HG03520 (cell line): ENCODE results near the gene NUPR1.
"Not testable (repeated sequence)": the region's sequence is repeated elsewhere in the genome, so short reads cannot be mapped to it uniquely, and the experiment has no call there.

Source experiments
- ATAC-seq: cut with Tn5 transposase; IDR thresholded peaks from one replicate; pipeline ENCODE4 v1.9.1; 2021; ENCODE audit warnings: mild to moderate bottlenecking, moderate library complexity; ENCODE audit not compliant: unreplicated experiment

Gene NUPR1

DNA sequence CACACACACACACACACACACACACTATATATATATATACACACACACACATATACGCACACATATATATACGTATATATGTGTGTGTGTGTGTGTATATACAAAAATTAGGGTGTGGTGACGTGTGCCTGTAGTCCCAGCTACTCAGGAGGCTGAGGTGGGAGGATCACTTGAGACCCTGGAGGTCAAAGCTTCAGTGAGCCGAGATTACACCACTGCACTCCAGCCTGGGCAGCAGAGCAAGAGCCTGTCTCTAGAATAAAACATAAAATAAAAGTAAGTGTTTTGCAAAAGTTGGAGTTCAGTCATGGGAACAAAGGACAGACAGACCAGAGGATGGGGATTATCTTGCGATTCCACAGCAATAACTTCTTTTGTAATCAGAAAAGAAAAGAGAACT is 10.8 kb downstream of the NUPR1 start:
- no peak for ATAC-seq

- ATAC-seq = not testable (repeated sequence)
Measured at GRCh38 chr16:28527100-28527785, 11.5 kb downstream of the NUPR1 start.

DNA sequence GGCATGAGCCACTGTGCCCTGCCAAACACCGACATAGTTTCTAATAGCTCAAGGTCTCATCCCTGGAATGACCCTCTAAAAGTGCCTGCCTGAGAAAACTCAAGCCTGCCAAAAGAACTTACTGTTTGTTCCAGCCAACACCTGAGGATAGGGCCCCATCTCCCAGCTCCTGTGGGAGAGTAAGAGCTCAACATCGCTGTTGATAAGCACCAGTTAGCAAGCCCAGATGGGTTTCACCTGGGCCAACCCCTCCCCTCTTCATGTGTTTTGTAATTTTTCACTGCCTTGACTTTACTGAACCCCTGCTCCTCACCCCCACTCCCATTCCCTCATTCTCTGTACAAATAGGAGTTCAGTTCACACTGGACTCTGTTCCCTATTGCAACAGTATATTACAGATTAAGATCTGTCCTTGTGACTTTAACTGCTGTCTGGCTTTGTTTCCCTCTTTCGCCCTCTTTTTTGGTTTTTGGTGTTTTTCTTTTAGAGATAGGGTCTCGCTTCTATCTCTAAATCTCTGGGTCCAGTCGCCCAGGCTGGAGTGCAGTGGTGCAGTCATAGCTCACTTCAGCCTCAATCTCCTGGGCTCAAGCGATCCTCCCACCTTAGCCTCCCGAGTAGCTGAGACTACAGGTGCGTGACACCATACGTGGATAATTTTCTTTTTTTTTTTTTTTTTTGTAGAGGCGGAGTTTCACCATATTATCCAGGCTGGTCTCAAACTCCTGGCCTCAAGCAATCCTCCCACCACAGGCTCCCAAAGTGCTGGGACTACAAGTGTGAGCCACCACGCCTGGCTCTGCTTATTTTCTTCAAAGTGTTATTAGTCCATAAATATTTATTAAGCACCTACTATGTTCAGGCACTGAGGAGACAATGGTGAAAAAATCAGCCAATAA is 12.3 kb downstream of the NUPR1 start:
- no peak for ATAC-seq

DNA sequence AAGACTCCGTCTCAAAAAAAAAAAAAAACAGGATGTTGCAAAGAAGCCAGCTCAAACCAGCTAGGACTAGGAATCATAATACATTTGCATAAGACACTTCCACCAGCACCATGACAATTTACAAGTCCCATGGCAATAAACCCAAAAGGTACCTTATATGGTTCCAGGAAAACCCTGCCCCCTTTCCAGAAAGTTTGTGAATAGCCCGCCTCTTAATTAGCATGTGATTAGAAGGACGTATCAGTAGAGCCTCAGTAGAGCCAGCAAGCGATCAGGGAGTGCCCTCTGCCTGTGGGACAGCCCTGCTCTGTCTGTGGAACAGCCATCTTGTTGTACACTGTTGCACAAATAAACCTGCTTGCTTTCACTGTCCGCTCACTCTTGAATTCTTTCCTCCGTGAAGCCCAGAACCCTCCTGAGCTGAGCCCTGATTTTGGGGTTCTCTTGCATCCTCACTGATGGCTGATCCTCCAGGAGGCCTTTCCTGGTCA is 14.0 kb downstream of the NUPR1 start:
- ATAC-seq = no peak

GRCh38 chr16:28522792-28523191 is 16.0 kb downstream of the NUPR1 start:
- no peak for ATAC-seq

DNA sequence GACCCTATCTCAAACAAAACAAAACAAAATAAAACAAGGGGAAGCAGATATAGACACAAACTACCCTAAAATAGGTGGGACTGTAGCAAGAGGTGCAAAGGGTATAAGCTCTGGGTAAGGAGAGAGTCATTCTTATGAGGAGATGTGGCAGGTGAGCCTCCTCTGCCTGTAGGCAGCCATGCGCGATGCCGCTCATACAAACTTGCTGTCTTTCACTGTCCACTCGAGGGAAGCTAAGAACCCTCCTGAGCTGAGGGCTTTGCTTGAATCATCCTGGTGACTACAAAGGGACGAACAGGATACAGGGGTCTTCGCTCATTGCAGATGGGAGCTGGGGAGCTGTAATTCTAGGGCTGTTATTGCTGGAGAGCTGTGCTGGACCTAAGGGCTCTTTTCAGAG is 17.3 kb downstream of the NUPR1 start:
- no peak for ATAC-seq

GRCh38 chr16:28520672-28521071 is 18.1 kb downstream of the NUPR1 start:
- no peak for ATAC-seq

DNA sequence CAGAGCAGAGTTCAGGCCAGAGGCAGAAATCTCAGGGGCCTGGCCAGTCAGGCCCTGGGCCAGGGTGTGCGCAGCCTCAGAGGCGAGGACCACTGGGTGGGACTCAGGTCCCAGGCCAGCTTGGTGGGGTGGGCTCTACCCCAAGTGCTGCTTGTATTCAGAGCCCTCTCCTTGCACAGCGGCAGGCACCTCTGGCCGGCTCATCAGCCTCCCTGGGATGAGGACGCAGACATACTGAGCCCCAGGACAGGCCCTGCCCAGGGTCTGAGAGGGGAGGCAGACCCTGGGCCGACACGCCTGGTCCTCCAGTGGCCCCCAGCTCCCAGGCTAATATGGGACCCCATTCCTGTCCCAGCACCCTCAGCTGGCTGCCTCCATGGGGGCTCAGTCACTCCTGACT is 24.5 kb downstream of the NUPR1 start:
- ATAC-seq = no peak

DNA sequence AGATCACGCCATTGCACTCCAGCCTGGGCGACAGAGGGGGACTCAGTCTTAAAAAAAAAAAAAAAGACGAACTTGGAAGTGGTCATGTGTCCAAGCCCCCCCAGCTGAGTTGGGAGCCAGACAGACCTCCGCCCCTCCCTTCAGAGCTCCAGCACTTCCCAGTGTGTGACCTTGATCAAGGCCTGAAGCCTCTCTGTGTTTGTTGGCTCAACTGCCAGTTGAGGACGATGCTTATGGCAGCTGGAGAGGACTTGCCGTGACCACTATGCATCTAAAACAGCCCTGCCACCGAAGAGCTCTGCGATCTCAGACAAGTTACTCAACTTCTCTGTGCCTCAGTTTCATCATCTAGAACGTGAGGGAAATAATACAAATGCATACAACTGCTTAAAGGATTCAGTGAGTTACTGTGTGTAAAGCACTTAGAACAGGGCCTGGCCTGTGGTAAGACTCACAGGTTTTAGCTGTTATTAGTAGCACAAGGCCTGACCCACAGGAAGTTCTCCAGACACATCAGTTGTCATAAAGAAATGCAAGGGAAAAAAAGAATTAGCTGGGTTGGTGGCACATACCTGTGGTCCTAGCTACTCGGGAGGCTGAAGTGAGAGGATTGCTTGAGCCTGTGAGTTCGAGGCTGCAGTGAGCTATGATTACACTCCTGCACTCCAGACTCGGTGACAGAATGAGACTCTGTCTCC is 25.1 kb downstream of the NUPR1 start:
- no peak for ATAC-seq

DNA sequence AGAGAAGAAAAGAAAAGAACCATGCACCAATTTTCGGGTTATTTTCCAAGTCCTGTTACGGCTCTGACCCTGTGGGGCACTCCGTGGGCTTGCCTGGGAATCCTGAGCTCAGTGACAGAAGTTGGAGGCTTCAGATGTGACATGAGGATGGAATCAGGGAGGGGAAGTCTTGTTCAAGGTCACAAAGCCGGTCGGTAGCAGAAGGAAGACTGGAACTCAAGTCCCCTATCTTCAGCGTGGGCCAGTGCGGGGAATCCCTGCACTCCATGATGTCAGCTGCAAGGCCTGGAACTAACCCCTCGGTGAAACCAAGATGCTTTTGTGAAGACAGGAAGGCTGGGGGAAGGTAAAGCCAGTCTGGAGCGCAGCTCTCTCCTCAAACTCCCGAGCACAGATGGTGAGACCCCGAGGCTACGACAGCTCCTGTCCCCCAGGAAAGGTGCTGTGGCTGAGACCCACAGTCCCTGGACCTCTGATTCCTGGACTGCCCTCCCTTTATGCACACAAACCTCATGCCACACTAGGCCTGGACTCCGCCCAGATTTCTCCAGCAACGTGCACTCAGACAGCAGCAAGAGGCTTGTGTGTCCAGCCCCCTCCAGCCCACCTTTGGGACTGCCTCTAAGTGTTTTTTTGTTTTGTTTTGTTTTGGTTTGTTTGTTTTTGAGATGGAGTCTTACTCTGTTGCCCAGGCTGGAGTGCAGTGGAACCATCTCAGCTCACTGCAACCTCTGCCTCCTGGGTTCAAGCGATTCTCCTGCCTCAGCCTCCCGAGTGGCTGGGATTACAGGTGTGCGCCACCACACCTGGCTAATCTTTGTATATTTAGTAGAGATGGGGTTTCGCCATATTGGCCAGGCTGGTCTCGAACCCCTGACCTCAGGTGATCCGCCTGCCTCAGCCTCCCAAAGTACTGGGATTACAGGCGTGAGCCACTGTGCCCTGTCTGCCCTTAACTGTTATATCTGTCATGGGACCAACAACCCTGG is 26.7 kb downstream of the NUPR1 start:
- ATAC-seq = no peak

DNA sequence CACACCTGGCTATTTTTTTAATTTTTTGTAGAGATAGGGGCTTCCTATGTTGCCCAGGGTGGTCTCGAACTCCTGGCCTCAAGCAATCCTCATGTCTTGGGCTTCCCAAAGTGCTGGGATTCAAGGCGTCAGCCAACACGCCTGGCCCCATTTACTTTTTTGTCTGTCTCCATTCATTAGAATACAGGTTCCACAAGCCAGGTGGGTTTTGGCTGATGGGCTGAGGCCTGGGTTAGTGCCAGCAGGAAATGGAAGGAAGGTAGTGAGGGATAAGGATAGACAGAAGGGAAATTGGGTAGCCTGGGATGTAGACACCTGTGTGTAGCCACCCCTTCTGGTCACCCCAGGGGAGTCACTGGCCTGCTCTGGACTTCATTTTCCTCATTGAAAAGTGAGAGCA is 27.7 kb downstream of the NUPR1 start:
- no peak for ATAC-seq

- ATAC-seq = no peak
Measured at GRCh38 chr16:28505489-28506137, 33.2 kb downstream of the NUPR1 start.

DNA sequence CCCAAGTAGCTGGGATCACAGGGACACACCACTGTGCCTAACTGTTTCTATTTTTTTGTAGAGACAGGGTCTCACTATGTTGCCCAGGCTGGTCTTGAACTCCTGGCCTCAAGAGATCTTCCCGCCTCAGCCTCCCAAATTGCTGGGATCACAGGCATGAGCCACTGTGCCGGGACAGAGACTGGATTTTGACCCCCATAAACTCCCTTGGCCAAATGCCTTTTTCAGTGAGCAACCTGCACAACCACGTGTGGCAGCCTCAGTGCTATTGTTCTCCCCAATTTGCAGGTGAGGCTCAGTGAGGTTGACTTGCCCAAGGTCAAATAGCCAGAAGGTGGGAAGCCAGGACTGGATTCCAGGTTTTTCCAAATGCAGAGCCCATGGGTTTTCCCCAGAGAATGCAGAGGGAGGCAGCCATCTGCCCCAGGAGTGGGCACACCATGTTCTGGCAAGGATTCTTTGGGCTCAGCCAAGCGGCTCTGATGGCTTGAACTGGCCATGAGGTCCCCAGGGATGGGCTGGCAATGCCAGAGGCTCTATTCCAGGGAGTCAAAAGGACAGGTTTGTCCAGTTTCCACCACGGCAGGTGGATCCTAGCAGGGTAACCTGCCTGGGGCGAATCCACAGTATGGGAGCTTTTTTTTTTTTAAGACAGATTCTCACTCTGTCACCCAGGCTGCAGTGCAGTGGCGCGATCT is 33.9 kb downstream of the NUPR1 start:
- ATAC-seq = no peak

DNA sequence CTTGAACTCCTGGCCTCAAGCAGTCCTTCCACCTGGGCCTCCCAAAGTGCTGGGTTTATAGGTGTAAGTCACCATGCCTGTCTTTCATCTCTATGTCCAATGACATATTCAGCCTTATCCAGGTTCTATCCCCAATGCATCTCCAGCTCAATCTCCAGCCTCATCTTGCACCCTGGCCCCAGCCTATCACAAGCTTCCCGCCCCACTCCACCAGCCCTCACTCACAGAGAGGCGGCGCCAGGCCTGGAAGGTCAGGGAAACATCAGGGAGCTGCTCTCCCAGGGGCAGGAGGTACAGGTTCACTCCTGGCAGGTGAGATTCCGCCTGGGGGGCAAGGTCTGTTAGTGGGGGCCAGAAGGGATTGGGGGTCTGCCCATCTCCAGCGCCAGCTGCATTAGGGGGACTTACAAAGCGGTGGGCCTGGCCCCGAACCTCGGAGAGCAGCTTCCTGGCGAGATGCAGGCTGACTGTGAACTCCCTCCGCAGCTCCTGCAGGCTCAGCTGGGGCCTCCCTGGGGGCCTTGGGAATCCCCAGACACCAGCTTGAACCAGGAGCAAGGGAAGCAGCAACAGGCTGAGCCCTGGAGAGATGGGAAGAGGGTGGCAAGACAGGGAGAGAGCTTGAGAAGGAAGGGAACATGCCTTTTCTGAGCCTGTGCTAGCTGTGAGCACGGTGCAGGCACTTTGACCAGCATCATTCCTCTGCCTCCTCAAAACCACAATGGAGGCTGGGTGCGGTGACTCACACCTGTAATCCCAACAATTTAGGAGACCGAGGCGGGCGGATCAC is 35.1 kb downstream of the NUPR1 start:
- ATAC-seq = no peak

DNA sequence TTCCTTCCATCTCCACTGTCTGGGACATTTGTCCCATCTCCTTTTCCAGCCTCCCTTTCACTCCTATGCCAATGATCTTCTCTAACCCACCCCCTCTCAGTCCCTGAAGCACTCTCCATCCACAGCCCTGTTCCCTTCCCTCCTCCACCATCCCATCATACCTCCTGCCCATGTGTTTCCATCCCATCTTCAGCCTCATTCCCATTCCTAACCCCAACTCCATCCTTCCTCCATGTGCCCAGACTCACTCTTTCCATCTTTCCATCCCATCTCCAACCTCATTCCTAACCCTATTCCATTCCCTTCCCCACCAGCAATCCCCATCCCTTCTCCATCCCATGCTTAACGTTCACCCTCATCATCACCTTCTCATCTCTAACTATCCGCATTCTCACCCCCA is 36.5 kb downstream of the NUPR1 start:
- no peak for ATAC-seq

DNA sequence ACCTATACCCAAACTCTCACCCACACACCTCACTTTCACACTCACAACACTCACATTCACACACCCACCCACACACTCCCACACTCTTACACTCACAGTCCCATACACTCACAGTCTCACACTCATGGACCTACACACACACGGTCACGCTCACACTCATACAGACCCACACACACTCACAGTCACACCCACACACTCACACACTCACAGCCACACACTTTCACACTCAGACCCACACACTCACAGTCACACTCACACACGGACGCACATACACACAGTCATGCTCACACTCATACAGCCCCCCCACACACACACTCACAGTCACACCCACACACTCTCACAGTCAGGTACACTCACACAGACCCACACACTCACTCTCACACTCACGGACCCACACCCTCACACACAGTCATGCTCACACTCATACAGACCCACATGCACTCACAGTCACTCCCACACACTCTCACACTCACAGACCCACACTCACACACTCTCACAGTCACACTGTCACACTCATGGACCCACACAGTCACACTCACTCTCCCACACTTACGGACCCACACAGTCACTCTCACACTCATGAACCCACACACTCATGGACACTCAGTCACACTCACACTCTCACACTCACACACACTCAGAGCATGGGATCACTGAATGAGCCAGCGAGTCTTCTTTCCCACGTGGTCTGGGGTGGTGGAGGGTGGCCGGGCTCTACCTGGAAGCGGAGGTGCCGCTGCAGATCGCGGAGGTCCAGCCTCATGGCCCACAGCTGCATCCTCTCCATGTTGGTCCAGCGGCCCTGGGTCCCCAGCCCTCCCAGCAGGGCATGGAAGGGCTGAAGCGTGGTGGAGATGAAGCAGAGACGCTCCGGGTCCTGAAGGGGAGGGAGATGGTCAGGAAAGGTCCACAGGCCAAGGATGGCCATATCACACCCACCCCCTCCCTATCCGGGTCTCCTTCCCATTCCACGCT is 37.2 kb downstream of the NUPR1 start:
- ATAC-seq = no peak

DNA sequence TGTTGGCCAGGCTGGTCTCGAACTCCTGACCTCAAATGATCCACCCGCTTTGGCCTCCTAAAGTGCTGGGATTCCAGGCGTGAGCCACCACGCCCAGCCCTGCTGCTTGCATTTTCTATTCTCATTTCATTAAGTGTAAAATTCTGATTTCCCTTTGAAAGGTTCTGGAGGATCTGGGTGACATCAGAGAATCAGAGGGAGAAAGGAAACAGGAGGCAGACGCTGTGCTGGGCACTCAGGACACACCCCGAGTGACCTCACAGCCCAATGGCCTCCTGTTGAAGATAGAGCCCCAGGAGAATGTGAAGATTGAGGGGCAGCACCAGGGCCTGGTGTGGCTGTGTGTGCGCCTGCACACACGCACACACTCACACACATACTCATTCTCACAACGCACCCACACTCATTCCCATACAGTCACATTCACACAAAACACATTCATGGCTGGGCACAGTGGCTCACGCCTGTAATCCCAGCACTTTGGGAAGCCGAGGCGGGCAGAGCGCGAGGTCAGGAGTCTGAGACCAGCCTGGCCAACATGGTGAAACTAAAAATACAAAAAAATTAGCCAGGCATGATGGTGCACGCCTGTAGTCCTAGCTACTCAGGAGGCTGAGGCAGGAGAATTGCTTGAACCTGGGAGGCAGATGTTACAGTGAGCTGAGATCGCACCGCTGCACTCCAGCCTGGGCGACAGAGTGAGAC is 38.1 kb downstream of the NUPR1 start:
- not testable (repeated sequence) for ATAC-seq
